GM19043 (cell line): ENCODE results near the gene BCL6.

Experiments
- ATAC-seq: cut with Tn5 transposase; IDR thresholded peaks from one replicate; pipeline ENCODE4 v1.9.1; 2021; ENCODE audit warnings: low read depth; ENCODE audit not compliant: unreplicated experiment

Gene BCL6

DNA sequence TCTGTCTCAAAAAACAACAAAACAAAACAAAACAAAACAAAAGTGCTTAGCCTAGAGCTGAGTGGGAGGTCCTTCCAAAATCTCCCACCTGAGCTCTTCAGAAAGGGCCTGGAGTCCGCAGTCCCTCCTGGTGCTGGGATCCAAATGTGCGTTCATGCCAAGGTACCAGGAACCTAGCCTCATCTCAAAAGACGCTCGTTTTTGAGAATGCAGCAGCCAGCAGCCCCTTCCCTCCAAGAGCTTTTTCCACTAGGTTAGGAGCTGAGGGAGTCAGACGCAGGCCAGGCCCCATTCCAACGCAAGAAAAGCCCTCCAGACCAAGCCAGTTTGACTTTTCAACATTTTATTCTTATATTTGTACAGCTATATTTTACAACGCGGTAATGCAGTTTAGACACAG is 24.2 kb downstream of the BCL6 start:
- no peak for ATAC-seq

DNA sequence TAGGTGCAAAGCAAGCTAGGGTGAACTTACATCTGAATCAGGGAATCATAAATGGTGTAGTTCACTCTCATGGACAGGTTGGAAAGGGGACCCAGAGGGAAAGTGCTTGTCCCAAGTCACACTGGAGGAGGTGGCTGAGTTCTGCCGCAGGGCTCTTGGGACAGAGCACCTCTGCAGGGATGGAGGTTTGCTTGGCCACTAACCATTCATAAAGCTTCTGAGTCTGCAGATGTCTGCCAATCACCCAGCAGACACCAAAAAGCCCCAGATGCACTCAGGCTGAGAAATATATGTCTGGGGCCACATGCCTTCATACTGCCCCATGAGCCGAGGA is 25.0 kb downstream of the BCL6 start:
- ATAC-seq, result no peak

DNA sequence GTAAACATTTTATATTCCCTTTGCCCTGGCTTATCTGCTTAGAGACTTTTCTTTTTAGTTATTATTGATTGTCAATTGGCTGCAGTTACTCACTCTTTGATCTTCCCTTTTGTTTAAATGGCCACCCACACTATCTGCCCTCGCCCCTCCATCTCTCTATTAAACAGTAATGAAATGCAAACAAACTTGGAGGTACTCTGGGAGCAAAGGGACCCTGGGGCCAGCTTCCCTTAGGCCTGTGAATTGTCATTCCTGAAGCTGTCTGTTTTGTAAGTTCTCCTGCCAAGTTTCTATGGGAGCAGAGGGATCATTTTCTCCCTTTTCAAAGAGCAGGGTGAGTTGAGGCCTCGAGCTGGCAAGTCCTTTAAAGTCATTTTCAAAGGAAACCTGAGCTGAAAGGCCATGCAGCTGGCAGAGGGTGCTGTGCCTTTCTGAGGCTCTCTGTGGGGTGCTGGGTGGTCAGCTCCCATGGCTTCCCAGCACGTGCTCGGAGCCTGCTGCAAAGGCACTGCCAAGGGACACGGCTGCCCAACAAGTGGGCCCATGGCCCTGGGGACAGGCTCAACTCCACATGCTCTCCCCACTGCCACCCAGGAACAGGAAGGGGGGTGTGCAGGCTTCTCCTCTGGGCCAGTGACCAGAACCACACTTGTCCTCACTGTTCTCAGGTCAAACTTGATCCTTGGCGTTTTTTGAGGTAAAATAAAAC is 25.5 kb downstream of the BCL6 start:
- no peak for ATAC-seq

DNA sequence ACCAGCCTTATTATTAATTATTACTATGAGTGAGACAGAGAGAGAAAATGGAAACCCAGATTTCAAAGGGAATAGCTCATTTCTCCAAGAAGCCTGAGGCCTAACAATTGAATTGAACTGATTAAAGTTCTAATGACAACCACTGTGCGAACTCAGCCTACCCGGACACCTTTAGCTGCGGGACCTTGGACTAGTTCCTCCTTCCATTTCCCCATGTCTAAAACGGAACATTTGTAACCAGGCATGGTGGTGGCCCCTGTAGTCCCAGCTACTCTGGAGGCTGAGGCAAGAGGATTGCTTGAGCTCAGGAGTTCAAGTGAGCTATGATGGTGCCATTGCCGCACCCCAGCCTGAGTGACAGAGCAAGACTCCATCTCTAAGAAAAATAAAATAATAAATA is 26.5 kb downstream of the BCL6 start:
- no peak for ATAC-seq

DNA sequence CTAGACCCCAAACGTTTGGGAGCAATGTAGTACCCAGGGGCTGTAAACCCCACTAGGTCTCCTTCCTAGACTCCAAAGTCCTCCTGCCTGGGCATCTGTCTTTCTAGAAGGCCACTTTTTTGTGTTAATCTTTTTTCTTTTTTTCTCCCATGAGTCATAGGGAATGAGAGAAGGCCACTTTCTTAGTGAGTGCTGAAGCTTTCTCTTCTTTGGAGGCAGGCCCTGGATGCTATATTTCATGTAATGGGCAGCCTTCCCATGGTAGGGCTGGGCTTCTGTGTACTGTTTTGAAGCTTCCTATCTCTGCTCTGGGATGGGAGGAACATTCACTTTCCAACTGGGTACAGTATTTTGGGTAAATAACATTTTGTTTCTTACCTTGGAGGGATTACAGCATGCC is 27.7 kb downstream of the BCL6 start:
- ATAC-seq, result no peak

DNA sequence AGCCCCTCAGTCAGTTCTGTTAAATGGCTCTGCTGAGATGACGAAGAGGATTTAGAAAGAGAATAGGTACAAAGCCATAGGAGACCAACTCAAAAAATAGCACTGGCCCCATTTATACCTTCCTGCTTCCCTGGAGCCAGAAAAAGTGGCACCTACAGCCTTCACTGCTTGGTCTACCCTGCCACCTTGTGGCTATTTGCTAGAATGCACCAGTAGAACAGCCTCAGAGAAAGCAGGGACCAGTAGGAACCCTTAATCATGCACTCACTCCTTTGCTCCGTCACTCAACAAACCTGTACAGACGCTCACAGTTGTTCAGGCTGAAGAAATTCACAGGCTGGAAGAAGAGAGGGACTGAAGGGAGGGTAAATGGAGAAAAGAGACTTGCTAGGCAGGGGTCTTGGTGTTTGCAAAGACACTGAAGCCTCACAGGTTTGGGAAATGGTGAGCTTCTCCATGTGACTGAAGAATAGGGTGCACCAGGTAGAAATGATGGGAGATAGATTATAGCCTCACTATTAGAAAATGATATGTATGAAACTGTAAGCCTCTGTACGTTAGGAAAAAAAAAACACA is 30.8 kb downstream of the BCL6 start:
- peak; percentile 80 for ATAC-seq

DNA sequence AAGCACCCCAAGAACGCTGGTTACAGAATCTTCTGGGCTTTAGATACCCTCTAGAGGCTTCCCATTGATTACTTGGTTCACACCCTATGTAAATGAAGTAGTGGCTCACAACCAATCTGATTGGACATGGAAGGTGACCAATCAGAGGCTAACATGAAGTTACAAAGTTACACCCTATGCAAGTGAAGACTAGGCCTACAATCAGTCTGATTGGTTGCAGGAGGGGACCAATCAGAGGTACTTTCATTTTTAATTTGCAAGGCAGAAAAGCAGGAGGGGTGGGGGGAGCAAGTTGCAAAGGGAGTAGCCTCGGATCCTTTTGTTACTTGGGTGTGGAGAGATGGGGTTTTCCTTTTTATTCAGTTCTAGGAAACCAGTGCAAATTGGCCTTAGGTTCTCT is 31.8 kb downstream of the BCL6 start:
- ATAC-seq, result no peak

DNA sequence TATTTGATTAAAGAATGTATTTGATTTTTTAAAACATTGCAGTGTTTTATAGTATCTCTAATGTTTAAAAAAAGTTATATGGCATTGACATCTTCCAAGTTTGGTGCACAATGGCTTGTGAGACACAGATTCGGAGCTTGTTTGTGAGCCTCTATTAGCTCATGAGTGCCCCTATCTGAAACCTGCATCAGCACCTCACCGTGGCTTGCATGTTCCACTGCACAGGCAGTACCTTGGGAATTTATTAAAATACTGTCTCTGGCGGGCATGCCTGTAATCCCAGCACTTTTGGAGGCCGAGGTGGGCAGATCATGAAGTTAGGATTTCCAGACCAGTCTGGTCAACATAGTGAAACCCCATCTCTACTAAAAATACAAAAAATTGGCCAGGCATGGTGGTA is 36.1 kb downstream of the BCL6 start:
- no peak for ATAC-seq

DNA sequence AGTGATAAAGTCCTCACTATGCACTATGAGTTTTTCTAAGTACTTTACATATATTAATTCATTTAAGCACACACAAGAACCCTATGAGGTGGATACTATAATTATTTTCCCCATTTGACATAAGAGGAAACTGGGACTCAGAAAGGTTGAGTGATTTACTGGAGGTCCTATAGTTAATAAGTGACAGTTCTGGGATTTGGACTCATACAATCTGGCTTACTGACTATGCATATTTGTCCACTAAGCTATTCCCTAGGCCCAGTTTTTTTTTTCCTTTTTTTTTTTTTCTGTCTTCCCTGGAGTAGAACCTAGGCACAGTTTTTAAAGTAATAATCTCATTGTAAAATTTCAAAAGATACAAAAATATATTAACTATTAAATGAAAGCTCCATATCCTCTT is 36.6 kb downstream of the BCL6 start:
- no peak for ATAC-seq

DNA sequence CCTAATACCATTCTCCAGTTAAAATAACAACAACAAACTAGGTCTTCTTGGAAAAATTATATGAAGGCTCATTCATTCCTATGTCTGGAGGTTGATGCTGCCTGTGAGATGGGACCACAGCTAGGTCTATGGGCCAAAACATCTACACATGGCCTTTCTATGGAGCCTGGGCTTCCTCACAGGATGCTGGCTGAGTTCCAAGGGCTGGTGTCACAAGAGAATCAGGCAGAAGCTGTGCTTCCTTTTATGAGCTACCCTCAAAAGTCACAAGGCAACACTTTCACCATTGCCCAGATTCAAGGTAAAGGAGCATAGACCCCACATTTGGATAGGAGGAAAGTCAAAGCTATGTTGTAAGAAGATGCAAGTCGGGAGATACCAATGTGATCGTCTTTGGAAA is 38.3 kb downstream of the BCL6 start:
- no peak for ATAC-seq

DNA sequence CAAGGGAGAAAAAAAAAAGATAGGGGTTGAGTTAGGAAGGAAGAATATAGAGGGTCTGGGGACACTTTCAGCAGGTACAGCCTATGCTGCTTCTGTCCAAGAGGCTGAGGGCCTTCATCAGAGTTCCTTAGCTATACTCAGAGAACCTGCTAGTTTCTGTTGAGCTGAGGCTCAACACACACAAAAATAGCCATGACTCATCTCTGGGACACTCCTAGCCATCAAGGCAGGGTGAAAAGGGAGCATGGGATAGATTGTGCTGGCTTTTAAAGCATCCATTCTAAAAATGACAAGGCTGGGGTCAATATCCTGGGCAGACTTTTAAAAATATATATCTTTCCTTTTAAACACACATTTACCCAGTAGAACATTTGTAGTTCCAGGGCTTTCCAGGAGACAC is 40.1 kb downstream of the BCL6 start:
- ATAC-seq, result no peak

DNA sequence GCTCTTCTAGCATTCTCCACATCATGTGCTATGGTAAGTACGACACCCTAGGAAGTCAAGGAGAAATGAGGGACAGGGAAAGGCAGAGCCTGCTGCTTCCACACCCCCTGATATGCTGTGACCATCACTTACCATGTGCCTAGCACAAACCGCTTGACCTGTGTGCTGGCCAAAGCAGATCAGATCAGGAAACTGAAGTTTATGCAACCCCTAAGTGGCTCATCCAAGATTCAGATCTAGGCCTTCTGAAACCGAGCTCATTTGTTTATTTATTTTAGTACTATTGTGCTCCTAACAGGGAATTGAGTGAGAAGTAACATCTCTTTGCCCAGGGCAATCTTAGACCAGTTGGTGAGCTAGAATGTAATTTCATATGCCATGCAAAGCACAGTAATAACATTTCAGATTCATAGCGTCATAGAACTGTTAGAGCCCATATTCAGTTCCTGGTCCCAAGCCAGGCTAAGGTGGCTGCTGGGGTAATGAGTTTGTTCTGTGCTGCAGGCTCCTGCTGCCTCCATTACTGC is 42.7 kb downstream of the BCL6 start, which contains the start of gene RTP2:
Gene RTP2, minus strand, starts transcription at position 51 of the 527 bp plus-strand sequence. CDS start 429 bp downstream, outside the sequence.
- ATAC-seq, result no peak

DNA sequence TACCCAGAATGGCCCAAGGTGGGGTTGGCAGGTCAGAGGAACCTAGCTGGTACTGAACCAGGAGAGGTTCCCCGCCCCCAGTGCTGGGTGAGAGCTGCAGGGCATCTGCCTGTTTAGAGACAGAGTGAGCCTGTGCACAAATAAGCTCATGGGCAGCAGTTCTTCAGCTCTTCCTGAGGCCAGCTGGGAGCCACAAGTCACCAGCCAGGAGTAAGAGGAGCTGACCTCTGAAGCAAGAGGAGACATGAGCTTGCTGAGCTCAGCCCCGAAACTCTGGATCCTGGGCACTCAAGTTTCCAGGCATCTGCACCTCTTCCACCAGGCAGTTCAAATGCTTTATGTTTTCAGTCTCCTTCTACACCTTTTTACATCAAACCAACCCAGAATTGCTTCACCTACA is 45.0 kb downstream of the BCL6 start:
- no peak for ATAC-seq

DNA sequence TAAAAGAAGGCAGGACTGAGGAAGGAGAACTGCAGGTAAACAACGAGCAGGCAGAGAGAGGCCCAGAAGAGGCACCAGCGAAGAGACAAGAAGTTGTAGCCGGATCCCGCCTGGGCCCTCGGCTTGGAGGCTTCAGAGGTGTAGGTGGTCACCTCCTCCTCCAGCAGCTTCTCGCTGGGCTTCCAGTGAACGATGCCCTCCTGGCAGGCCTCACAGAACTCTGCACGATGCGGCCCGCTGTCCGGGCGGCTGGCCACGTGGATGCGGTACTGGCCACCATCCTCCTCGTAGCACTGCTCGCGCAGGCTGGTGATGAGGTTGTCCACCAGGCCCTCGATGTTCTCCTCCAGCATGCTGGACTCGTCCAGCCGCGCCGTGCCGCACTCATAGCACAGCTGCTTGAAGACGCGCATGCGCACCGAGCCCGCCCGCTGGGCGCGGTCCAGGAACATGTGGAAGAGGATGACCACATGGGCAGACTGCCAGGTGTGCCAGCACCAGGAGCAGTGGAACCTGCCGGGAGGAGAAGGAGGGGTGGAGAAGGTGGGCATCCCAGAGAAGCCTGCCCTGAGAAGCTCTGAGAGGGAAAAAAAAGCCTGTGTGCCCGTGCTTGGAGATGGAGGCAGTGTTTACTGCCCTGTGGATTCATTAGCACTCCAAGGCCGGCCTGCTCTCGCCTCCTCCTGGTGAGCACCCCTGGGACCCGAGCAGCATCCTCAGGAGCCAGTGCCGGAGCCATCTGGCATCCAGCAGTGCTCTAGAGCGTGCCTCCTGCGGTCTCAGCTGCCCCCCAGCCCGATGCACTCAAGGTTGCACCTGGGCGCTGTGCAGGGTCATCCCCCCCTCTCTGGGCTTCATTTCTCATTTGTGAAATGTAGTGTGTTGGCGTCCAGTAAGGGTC is 46.5 kb downstream of the BCL6 start:
- ATAC-seq, result no peak

DNA sequence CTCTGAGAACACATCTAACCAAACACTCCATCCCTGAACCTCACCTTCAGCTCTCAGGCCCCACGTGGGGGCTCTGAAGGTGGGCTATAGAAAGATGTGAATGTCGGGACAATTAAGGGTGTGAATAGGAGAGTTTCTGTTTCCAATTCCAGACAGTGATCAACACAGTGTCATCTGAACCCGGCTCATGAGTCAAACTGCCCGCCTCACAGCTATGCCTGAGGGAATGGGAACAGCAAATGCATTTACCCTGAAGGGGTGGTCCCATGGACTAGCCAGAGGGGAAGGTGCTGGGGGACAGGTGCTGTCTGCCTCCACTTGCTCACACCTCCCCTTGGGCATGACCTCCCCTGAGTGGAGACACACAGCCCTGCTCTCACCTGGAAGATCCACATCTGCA is 49.2 kb downstream of the BCL6 start:
- no peak for ATAC-seq

DNA sequence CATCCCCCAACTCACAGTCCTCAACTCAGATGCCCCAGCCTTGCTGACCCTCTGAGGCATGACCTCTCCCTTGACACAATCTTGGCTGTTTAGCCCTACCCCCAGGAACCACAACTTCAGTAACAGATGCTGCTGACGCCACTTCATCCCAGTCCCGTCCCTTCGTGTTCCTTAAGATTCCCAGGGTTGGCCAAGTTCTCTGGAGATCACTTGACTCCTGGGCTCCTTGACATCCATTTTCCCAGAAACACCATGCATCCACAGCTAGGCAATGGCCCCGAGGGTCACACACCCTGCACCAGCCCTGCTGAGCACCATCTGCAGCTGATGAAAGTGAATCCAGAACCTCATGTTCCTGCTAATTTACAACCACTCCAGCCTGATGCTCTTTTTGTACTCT is 49.8 kb downstream of the BCL6 start:
- ATAC-seq, result no peak

DNA sequence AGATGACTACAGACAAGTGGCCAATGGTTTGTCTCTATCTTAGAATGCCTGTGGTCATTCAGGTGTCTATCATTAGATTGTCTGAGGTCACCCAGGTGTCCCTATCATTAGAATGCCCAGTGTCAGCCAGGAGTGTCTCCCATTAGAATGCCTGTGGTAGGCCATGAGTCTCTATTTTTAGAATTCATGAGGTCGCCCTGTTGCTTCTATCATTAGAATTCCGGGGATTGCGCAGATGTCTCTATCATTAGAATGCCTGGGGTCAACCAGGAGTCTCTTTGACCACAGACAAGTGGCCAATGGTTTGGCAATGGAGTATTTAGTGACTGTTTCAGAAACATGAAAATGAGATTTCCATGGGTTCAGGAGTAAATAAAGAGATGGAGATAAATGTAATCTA is 50.5 kb downstream of the BCL6 start:
- ATAC-seq, result no peak

DNA sequence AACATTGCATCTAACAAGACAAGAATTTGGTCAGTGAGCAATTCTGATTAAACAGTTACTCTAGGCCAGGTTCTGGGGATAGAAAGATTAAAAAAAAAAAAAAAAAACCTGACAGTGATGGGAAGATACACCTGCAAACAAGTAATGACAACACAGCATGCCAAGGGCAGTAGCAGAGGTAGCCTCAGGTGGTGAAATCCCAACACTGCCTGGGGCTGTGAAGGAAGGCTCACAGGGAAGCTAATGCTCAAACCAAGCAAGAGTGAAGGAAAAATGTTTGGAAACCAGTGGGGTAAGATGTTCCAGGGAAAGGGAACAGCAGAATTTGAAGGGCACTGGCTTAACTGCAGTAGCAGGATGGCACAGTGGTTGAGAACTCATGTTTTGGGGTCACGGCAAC is 51.8 kb downstream of the BCL6 start:
- ATAC-seq, result no peak

DNA sequence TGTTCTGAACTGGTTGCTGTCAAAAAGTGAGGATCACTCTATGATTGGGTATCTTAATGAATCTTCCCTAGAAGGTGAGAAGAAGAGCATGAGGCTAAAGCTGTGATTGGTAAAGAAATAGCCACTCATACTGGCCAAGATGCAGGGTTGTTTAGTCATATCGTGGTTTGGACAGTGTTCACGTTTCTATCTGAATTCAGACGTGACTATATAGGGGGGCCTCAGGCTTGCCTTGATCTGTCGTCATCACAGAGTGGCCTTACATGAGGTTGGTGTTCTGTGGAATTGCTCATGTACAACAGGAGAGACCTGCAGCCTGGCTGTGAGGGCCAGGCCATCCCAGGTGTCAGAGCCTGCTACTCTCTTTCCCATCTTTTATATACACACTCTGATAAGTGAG is 55.3 kb downstream of the BCL6 start:
- ATAC-seq, result no peak

DNA sequence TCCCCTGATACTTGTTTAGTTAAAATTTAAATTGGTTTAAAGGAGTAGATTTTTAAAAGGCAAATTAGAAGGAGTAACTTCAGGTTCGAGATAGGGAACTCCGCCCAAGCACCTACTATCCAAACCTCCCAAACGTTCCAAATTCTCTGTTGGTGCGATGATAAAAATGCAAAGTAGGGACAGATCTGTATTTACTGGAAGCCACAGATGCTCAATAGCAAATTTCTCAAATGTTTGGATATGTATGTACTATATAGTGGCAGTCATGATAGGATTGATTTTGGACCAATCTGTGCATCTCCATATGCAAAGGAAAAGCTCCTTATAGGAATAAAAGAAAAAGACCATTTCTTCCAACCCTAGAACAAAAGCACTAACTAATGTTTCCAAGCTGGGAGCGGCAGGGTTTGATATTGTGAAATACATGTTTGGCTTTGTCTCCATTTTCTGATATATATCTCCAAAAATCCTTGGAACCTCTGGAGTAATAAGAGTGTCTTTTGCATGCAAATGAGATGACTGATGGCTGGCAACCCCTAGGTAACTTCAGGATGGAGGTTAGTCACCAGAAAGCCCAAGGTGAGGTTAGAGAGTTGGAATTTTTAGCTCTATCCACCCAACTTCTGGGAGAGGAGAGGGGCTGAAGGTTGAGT is 58.5 kb downstream of the BCL6 start:
- ATAC-seq, result no peak

DNA sequence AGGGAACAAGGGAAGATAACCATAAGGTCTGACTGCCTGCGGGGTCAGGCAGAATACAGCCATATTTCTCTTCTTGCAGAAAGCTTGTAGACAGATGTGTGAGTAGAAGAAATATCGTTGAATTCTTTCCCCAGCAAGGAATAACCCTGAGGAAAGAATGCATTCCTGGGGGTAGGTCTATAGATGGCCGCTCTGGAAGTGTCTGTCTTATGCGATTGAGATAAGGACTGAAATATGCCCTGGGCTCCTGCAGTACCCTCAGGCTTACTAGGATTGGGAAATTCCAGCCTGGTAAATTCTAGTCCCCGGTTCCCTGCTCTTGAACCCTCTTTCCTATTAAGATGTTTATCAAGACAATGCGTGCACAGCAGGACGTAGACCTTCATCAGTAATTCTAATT is 59.3 kb downstream of the BCL6 start:
- no peak for ATAC-seq
